ENCODE data around the gene WDR33.

Gene WDR33

GRCh38 chr2:127674241-127675209 is 136.4 kb downstream of the WDR33 start:
- peak overlapping the region; percentile 28; the same call in 1 of the 2 replicates for H3K27ac ChIP-seq (ENCODE audit: extremely low read depth, low read depth, low read length)
- TF ChIP-seq ZFHX2 (tag by site-specific recombination; conservative IDR thresholded peaks at IDR 0.05) (peak; percentile 38), ZBTB8A (tag by site-specific recombination; IDR thresholded peaks at IDR 0.05) (peak; percentile 59), KLF10 (tag by site-specific recombination; IDR thresholded peaks at IDR 0.05) (no peak), ZBTB20 (tag by site-specific recombination; IDR thresholded peaks at IDR 0.05) (peak; percentile 72), PATZ1 (tag by site-specific recombination; IDR thresholded peaks at IDR 0.05) (0 out of 2 replicates have a peak, but pooled peaks have one; percentile 26), KLF1 (tag by site-specific recombination; IDR thresholded peaks at IDR 0.05) (peak; percentile 29; the same call in 1 of the 2 replicates), ZNF626 (tag by site-specific recombination; IDR thresholded peaks at IDR 0.05) (no peak), ZNF473 (tag by site-specific recombination; IDR thresholded peaks at IDR 0.05) (no peak), ZNF529 (tag by site-specific recombination; IDR thresholded peaks at IDR 0.05; ENCODE audit: insufficient replicate concordance) (no peak)
- TF ChIP-seq, protein P1, sequence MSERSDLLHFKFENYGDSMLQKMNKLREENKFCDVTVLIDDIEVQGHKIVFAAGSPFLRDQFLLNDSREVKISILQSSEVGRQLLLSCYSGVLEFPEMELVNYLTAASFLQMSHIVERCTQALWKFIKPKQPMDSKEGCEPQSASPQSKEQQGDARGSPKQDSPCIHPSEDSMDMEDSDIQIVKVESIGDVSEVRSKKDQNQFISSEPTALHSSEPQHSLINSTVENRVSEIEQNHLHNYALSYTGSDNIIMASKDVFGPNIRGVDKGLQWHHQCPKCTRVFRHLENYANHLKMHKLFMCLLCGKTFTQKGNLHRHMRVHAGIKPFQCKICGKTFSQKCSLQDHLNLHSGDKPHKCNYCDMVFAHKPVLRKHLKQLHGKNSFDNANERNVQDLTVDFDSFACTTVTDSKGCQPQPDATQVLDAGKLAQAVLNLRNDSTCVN (tag by site-specific recombination; optimal IDR thresholded peaks at IDR 0.05) = peak; percentile 7
- ChIA-PET CTCF (interaction anchor here (1.4 to 2.3 kb wide), 3 partner anchors 24 to 83 kb away, joined by 5 to 9 read pairs (median 8); no protein-coding TSS in a partner anchor), POLR2A (interaction anchor here (2.2 kb wide), 1 partner anchor 27 kb away, joined by 12 read pairs; the partner anchor contains the start of gene SFT2D3)
- H3K36me3 ChIP-seq (ENCODE audit: control insufficient read depth in 2 of 2, insufficient read depth in 1 of 2, low read length in 2 of 2) = no peaks in the 10 kb centered on the region
- no peaks in the 10 kb centered on the region for H3K4me1 ChIP-seq (ENCODE audit: control insufficient read depth, insufficient read depth, low read length)
- H3K9me3 ChIP-seq (ENCODE audit: control insufficient read depth, insufficient read depth, low read depth, low read length) = no peaks in the 10 kb centered on the region
- peak overlapping the region; percentile 41 for H3K4me3 ChIP-seq (ENCODE audit: low read depth, low read length)

- Histone ChIP-seq H3K27ac (ENCODE audit: extremely low read depth, low read depth, low read length) (no peak overlapping the region), H3K4me1 (ENCODE audit: control insufficient read depth, insufficient read depth, low read length) (no peaks in the 10 kb centered on the region), H3K36me3 (ENCODE audit: control insufficient read depth in 2 of 2, insufficient read depth in 1 of 2, low read length in 2 of 2) (no peaks in the 10 kb centered on the region), H3K9me3 (ENCODE audit: control insufficient read depth, insufficient read depth, low read depth, low read length) (no peaks in the 10 kb centered on the region), H3K4me3 (ENCODE audit: low read depth, low read length) (no peak overlapping the region)
- peak; percentile 88 for TF ChIP-seq GLIS1 (tag by site-specific recombination; IDR thresholded peaks at IDR 0.05)
- TF ChIP-seq ZIC2 (tag by site-specific recombination; IDR thresholded peaks at IDR 0.05) = 0 out of 2 replicates have a peak, but pooled peaks have one; percentile 9
- no peak for TF ChIP-seq ZNF48 (tag by site-specific recombination; IDR thresholded peaks at IDR 0.05)
- POLR2A ChIA-PET = no interaction called here
- CTCF ChIA-PET = interaction anchor here (1.4 kb wide), 1 partner anchor 23 kb away, joined by 5 read pairs; no protein-coding TSS in a partner anchor
These were observed 137.5 kb downstream of the WDR33 start for GRCh38 chr2:127673291-127674069.

- POLR2A ChIA-PET = no interaction called here
- TF ChIP-seq GLIS2 (tag by site-specific recombination; IDR thresholded peaks at IDR 0.05) = 0 out of 2 replicates have a peak, but pooled peaks have one; percentile 51
- TF ChIP-seq EGR2 (tag by site-specific recombination; IDR thresholded peaks at IDR 0.05; ENCODE audit: low read depth) = peak; percentile 55
- TF ChIP-seq KLF17 (tag by site-specific recombination; IDR thresholded peaks at IDR 0.05) = peak; percentile 63; the same call in 1 of the 2 replicates
- no peak for TF ChIP-seq KLF16 (tag by site-specific recombination; IDR thresholded peaks at IDR 0.05)
- TF ChIP-seq GLIS1 (tag by site-specific recombination; IDR thresholded peaks at IDR 0.05) = peak; percentile 69
- TF ChIP-seq ZFHX2 (tag by site-specific recombination; conservative IDR thresholded peaks at IDR 0.05) = peak; percentile 54
- no peak for TF ChIP-seq ZNF239 (tag by site-specific recombination; IDR thresholded peaks at IDR 0.05)
- TF ChIP-seq ZNF391 (tag by site-specific recombination; IDR thresholded peaks at IDR 0.05; ENCODE audit: borderline replicate concordance, low read depth) = no peak
- peak; percentile 68 for TF ChIP-seq KLF1 (tag by site-specific recombination; IDR thresholded peaks at IDR 0.05)
- TF ChIP-seq INSM2 (tag by site-specific recombination; IDR thresholded peaks at IDR 0.05) = no peak
These were observed 138.4 kb downstream of the WDR33 start for GRCh38 chr2:127672341-127673224.

More at GRCh38 chr2:127672341-127673224, 138.4 kb downstream of the WDR33 start:
- H3K4me3 ChIP-seq (ENCODE audit: low read depth, low read length) = no peak overlapping the region
- no peaks in the 10 kb centered on the region for H3K4me1 ChIP-seq (ENCODE audit: control insufficient read depth, insufficient read depth, low read length)
- H3K27ac ChIP-seq (ENCODE audit: extremely low read depth, low read depth, low read length) = no peak overlapping the region
- H3K9me3 ChIP-seq (ENCODE audit: control insufficient read depth, insufficient read depth, low read depth, low read length) = no peaks in the 10 kb centered on the region
- no peaks in the 10 kb centered on the region for H3K36me3 ChIP-seq (ENCODE audit: control insufficient read depth in 2 of 2, insufficient read depth in 1 of 2, low read length in 2 of 2)
- CTCF ChIA-PET = interaction anchor here (1.4 kb wide), 1 partner anchor 22 kb away, joined by 5 read pairs; no protein-coding TSS in a partner anchor

All from HEK293 (cell line).